WTC11 (cell line): ENCODE measurements around the gene KCNIP4. TPM values are rescaled to one million over a fixed set of nuclear protein-coding genes. Genes with fewer than 3 reads are reported as not detected.

Source experiments
- ATAC-seq: fragments of 200-7000 bp; cut with Tn5 transposase; 2 replicates; pipeline ENCODE4 v1.10.0; 2021; ENCODE audit warnings: mild to moderate bottlenecking, moderate library complexity
- CTCF ChIA-PET: fragments of 300-600 bp; sonication (Branson Sonifier 250); formaldehyde crosslinking; loops from one replicate; lab custom pipeline; 2021; ENCODE audit warnings: antibody characterized with exemption; lab: Charles Lee
- POLR2A ChIA-PET: fragments of 350-600 bp; sonication (Branson Sonifier 250); formaldehyde crosslinking; loops from one replicate; lab custom pipeline; 2021; ENCODE audit warnings: antibody characterized with exemption; lab: Charles Lee
- DNase-seq: peaks from one replicate; pipeline ENCODE4 v3.0.0; 2021; ENCODE audit warnings: low spot score
- H3K27ac Mint-ChIP-seq: 2 replicates; pipeline ENCODE4 v1.8.0; 2021; ENCODE audit warnings: mixed read lengths
- H3K27me3 Mint-ChIP-seq: 2 replicates; pipeline ENCODE4 v1.8.0; 2021; ENCODE audit warnings: low read depth, mild to moderate bottlenecking, moderate library complexity, mixed read lengths
- H3K36me3 Mint-ChIP-seq: 2 replicates; pipeline ENCODE4 v1.8.0; 2021; ENCODE audit warnings: mixed read lengths
- H3K4me1 Mint-ChIP-seq: 2 replicates; pipeline ENCODE4 v1.8.0; 2022; ENCODE audit warnings: mixed read lengths
- H3K4me3 Mint-ChIP-seq: 2 replicates; pipeline ENCODE4 v1.8.0; 2021; ENCODE audit warnings: mild to moderate bottlenecking, moderate library complexity, mixed read lengths
- H3K9me3 Mint-ChIP-seq: 2 replicates; pipeline ENCODE4 v1.8.0; 2021; ENCODE audit warnings: mixed read lengths
- CREB1 ChIP-seq: sonication (generic); formaldehyde crosslinking; IDR thresholded peaks from 2 replicates; pipeline ENCODE4 v1.8.0; 2023; ENCODE audit warnings: mild to moderate bottlenecking, missing genetic modification reagents
- FOXJ3 ChIP-seq: sonication (generic); formaldehyde crosslinking; IDR thresholded peaks from 2 replicates; pipeline ENCODE4 v1.9.0; 2021; ENCODE audit warnings: missing genetic modification reagents, mild to moderate bottlenecking, borderline replicate concordance
- GRHL2 ChIP-seq: fragments of 250-450 bp; sonication (Bioruptor Pico); IDR thresholded peaks from 2 replicates; pipeline ENCODE4 v1.8.0; 2022; ENCODE audit warnings: mild to moderate bottlenecking, moderate library complexity; ENCODE audit not compliant: insufficient replicate concordance, severe bottlenecking
- HMGA2 ChIP-seq: fragments of 250-450 bp; sonication (Bioruptor Pico); IDR thresholded peaks from 2 replicates; pipeline ENCODE4 v1.4.0; 2021; ENCODE audit warnings: mild to moderate bottlenecking, moderate library complexity
- IRF2 ChIP-seq: sonication (generic); formaldehyde crosslinking; IDR thresholded peaks from 2 replicates; pipeline ENCODE4 v1.8.0; 2022; ENCODE audit warnings: low read depth, missing genetic modification reagents, borderline replicate concordance
- MYBL2 ChIP-seq: sonication (generic); formaldehyde crosslinking; IDR thresholded peaks from 2 replicates; pipeline ENCODE4 v1.8.1; 2023; ENCODE audit warnings: mild to moderate bottlenecking, moderate library complexity, missing genetic modification reagents
- NFATC4 ChIP-seq: fragments of 250-450 bp; sonication (Bioruptor Pico); IDR thresholded peaks from 2 replicates; pipeline ENCODE4 v1.9.0; 2021; ENCODE audit warnings: mild to moderate bottlenecking
- NFYB ChIP-seq: sonication (generic); formaldehyde crosslinking; conservative IDR thresholded peaks from 2 replicates; pipeline ENCODE4 v1.8.0; 2022; ENCODE audit warnings: low read depth, missing genetic modification reagents
- NR1H2 ChIP-seq: sonication (generic); formaldehyde crosslinking; IDR thresholded peaks from 2 replicates; pipeline ENCODE4 v1.9.0; 2021; ENCODE audit warnings: mild to moderate bottlenecking, moderate library complexity, missing genetic modification reagents
- NR3C1 ChIP-seq: sonication (generic); formaldehyde crosslinking; conservative IDR thresholded peaks from 2 replicates; pipeline ENCODE4 v1.8.1; 2023; ENCODE audit warnings: low read depth, mild to moderate bottlenecking, missing genetic modification reagents
- OVOL2 ChIP-seq: fragments of 250-450 bp; sonication (Bioruptor Pico); IDR thresholded peaks from 2 replicates; pipeline ENCODE4 v1.9.0; 2021; ENCODE audit warnings: mild to moderate bottlenecking, borderline replicate concordance
- SMAD4 ChIP-seq: sonication (generic); formaldehyde crosslinking; IDR thresholded peaks from 2 replicates; pipeline ENCODE4 v1.8.0; 2022; ENCODE audit warnings: mild to moderate bottlenecking, missing genetic modification reagents
- TCF7 ChIP-seq: sonication (generic); formaldehyde crosslinking; IDR thresholded peaks from 2 replicates; pipeline ENCODE4 v1.8.0; 2022; ENCODE audit warnings: mild to moderate bottlenecking, low read depth, missing genetic modification reagents, moderate library complexity
- ZNF138 ChIP-seq: sonication (generic); formaldehyde crosslinking; conservative IDR thresholded peaks from 2 replicates; pipeline ENCODE4 v1.8.1; 2022; ENCODE audit warnings: mild to moderate bottlenecking, moderate library complexity, missing genetic modification reagents
- ZNF263 ChIP-seq: sonication (generic); formaldehyde crosslinking; IDR thresholded peaks from 2 replicates; pipeline ENCODE4 v1.8.1; 2022; ENCODE audit warnings: low read depth, mild to moderate bottlenecking, moderate library complexity, missing genetic modification reagents
- total RNA-seq: library from RNA; stranded (reverse); gene quantifications from 3 replicates; pipeline ENCODE4 v1.2.3, GENCODE V29; 2021
- TF ChIP-seq, protein P1 (sequence below): sonication (generic); formaldehyde crosslinking; IDR thresholded peaks from 2 replicates; pipeline ENCODE4 v1.8.1; 2022; ENCODE audit warnings: mild to moderate bottlenecking, moderate library complexity, missing genetic modification reagents
- TF ChIP-seq, protein P2 (sequence below): sonication (generic); formaldehyde crosslinking; conservative IDR thresholded peaks from 2 replicates; pipeline ENCODE4 v1.8.1; 2023; ENCODE audit warnings: mild to moderate bottlenecking, low read depth, missing genetic modification reagents, moderate library complexity
- TF ChIP-seq, protein P3 (sequence below): fragments of 250-450 bp; sonication (Bioruptor Pico); IDR thresholded peaks from 2 replicates; pipeline ENCODE4 v1.8.0; 2021; ENCODE audit warnings: mild to moderate bottlenecking
- TF ChIP-seq, protein P4 (sequence below): sonication (generic); formaldehyde crosslinking; IDR thresholded peaks from 2 replicates; pipeline ENCODE4 v1.8.0; 2022; ENCODE audit warnings: mild to moderate bottlenecking, missing genetic modification reagents
- TF ChIP-seq, protein P5 (sequence below): sonication (generic); formaldehyde crosslinking; conservative IDR thresholded peaks from 2 replicates; pipeline ENCODE4 v1.8.1; 2022; ENCODE audit warnings: mild to moderate bottlenecking, missing genetic modification reagents
- TF ChIP-seq, protein P6 (sequence below): sonication (generic); formaldehyde crosslinking; IDR thresholded peaks from 2 replicates; pipeline ENCODE4 v1.8.0; 2022; ENCODE audit warnings: missing genetic modification reagents
- TF ChIP-seq, protein P7 (sequence below): sonication (generic); formaldehyde crosslinking; IDR thresholded peaks from 2 replicates; pipeline ENCODE4 v1.8.0; 2022; ENCODE audit warnings: mild to moderate bottlenecking, missing genetic modification reagents

The KCNIP4 gene
- total RNA-seq, 1 experiment from 2014 or later = not detected

DNA sequence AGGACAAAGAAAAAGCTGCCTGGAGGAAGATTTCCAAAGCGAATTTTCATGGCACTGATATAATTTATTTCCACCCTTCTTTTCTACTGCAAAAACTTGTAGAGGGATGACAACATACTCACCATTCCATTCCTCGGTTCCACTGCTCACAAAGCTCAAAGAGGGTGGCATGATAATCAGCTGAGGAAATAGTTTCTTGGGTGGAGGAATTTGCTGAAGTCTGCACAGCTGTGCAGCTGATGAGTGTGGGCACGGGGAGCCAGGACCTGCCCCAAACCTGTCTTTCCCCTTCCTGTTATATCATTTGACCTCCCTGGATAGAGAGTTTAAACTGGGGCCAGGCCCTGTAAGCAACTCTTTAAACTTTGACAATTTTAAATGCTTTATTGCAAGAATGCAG lies 1087.7 kb downstream of the KCNIP4 start:
- ChIA-PET CTCF (no interaction called here), POLR2A (no interaction called here)
- Mint-ChIP-seq H3K9me3 (peaks cover 16% of the 10 kb centered on the region), H3K27me3 (no peaks in the 10 kb centered on the region), H3K36me3 (no peaks in the 10 kb centered on the region), H3K4me3 (no peak overlapping the region)
- no peak for TF ChIP-seq CREB1 (CRISPR knock-in tag)
- no peak for TF ChIP-seq TCF7 (CRISPR knock-in tag)
- TF ChIP-seq ZNF263 (CRISPR knock-in tag) = no peak
- TF ChIP-seq, protein P1, sequence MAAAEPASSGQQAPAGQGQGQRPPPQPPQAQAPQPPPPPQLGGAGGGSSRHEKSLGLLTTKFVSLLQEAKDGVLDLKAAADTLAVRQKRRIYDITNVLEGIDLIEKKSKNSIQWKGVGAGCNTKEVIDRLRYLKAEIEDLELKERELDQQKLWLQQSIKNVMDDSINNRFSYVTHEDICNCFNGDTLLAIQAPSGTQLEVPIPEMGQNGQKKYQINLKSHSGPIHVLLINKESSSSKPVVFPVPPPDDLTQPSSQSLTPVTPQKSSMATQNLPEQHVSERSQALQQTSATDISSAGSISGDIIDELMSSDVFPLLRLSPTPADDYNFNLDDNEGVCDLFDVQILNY (CRISPR knock-in tag) = no peak
- TF ChIP-seq, protein P2, sequence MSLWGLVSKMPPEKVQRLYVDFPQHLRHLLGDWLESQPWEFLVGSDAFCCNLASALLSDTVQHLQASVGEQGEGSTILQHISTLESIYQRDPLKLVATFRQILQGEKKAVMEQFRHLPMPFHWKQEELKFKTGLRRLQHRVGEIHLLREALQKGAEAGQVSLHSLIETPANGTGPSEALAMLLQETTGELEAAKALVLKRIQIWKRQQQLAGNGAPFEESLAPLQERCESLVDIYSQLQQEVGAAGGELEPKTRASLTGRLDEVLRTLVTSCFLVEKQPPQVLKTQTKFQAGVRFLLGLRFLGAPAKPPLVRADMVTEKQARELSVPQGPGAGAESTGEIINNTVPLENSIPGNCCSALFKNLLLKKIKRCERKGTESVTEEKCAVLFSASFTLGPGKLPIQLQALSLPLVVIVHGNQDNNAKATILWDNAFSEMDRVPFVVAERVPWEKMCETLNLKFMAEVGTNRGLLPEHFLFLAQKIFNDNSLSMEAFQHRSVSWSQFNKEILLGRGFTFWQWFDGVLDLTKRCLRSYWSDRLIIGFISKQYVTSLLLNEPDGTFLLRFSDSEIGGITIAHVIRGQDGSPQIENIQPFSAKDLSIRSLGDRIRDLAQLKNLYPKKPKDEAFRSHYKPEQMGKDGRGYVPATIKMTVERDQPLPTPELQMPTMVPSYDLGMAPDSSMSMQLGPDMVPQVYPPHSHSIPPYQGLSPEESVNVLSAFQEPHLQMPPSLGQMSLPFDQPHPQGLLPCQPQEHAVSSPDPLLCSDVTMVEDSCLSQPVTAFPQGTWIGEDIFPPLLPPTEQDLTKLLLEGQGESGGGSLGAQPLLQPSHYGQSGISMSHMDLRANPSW (CRISPR knock-in tag) = no peak
- TF ChIP-seq, protein P3, sequence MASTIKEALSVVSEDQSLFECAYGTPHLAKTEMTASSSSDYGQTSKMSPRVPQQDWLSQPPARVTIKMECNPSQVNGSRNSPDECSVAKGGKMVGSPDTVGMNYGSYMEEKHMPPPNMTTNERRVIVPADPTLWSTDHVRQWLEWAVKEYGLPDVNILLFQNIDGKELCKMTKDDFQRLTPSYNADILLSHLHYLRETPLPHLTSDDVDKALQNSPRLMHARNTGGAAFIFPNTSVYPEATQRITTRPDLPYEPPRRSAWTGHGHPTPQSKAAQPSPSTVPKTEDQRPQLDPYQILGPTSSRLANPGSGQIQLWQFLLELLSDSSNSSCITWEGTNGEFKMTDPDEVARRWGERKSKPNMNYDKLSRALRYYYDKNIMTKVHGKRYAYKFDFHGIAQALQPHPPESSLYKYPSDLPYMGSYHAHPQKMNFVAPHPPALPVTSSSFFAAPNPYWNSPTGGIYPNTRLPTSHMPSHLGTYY = no peak
- TF ChIP-seq, protein P4, sequence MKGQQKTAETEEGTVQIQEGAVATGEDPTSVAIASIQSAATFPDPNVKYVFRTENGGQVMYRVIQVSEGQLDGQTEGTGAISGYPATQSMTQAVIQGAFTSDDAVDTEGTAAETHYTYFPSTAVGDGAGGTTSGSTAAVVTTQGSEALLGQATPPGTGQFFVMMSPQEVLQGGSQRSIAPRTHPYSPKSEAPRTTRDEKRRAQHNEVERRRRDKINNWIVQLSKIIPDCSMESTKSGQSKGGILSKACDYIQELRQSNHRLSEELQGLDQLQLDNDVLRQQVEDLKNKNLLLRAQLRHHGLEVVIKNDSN (CRISPR knock-in tag) = no peak
- no peak for TF ChIP-seq NR3C1
- TF ChIP-seq HMGA2 (CRISPR knock-in tag) = no peak
- TF ChIP-seq SMAD4 (CRISPR knock-in tag) = no peak
- TF ChIP-seq, protein P5, sequence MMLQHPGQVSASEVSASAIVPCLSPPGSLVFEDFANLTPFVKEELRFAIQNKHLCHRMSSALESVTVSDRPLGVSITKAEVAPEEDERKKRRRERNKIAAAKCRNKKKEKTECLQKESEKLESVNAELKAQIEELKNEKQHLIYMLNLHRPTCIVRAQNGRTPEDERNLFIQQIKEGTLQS (CRISPR knock-in tag) = no peak
- no peak for TF ChIP-seq NFATC4 (CRISPR knock-in tag)
- TF ChIP-seq, protein P6, sequence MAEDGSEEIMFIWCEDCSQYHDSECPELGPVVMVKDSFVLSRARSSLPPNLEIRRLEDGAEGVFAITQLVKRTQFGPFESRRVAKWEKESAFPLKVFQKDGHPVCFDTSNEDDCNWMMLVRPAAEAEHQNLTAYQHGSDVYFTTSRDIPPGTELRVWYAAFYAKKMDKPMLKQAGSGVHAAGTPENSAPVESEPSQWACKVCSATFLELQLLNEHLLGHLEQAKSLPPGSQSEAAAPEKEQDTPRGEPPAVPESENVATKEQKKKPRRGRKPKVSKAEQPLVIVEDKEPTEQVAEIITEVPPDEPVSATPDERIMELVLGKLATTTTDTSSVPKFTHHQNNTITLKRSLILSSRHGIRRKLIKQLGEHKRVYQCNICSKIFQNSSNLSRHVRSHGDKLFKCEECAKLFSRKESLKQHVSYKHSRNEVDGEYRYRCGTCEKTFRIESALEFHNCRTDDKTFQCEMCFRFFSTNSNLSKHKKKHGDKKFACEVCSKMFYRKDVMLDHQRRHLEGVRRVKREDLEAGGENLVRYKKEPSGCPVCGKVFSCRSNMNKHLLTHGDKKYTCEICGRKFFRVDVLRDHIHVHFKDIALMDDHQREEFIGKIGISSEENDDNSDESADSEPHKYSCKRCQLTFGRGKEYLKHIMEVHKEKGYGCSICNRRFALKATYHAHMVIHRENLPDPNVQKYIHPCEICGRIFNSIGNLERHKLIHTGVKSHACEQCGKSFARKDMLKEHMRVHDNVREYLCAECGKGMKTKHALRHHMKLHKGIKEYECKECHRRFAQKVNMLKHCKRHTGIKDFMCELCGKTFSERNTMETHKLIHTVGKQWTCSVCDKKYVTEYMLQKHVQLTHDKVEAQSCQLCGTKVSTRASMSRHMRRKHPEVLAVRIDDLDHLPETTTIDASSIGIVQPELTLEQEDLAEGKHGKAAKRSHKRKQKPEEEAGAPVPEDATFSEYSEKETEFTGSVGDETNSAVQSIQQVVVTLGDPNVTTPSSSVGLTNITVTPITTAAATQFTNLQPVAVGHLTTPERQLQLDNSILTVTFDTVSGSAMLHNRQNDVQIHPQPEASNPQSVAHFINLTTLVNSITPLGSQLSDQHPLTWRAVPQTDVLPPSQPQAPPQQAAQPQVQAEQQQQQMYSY (CRISPR knock-in tag) = no peak
- TF ChIP-seq GRHL2 = no peak
- no peak for TF ChIP-seq MYBL2 (CRISPR knock-in tag)
- no peak for TF ChIP-seq FOXJ3
- TF ChIP-seq, all 79 proteins: peak for 0
- H3K4me1 Mint-ChIP-seq = no peaks in the 10 kb centered on the region
- no peak for ATAC-seq
- no peak for DNase-seq
- no peak overlapping the region for H3K27ac Mint-ChIP-seq

DNA sequence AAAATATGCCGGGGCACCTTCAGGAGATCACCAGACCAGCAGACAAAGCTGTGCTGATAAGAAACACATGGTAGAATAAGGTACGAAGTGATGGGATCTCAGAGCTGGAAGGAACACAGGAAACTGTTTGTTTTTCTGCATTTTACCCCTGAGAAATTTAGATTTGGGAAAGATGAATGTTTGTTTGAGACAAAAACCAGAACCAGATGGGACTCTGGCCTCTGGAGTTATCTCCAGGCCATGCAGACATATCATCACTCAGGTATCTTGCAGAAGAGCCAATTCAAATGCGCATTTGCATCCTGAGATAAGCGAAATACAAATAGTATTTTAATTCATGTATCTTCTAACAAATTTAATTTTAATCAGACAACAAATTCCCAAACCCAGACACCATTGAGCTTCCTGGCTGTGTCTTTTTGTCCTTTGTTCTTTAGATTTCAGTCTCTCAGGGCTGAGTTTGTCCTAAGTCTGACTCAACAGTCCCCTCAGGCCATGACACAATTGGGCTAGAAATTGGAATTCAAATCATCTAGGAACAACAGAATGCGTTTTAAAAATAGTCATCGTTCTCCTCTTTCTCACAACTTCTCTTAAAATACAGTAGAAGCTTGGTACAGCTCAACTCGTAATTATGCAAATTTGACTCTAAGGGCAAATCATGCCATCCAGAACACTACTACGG lies 1089.3 kb downstream of the KCNIP4 start:
- TF ChIP-seq OVOL2 (CRISPR knock-in tag) (no peak), IRF2 (CRISPR knock-in tag) (no peak), SMAD4 (CRISPR knock-in tag) (no peak), NFYB (CRISPR knock-in tag) (no peak), NR1H2 (CRISPR knock-in tag) (no peak), ZNF138 (CRISPR knock-in tag) (no peak)
- TF ChIP-seq, protein P7, sequence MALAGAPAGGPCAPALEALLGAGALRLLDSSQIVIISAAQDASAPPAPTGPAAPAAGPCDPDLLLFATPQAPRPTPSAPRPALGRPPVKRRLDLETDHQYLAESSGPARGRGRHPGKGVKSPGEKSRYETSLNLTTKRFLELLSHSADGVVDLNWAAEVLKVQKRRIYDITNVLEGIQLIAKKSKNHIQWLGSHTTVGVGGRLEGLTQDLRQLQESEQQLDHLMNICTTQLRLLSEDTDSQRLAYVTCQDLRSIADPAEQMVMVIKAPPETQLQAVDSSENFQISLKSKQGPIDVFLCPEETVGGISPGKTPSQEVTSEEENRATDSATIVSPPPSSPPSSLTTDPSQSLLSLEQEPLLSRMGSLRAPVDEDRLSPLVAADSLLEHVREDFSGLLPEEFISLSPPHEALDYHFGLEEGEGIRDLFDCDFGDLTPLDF (CRISPR knock-in tag) = no peak
- ChIA-PET CTCF (no interaction called here), POLR2A (no interaction called here)
- Mint-ChIP-seq H3K4me3 (no peak overlapping the region), H3K36me3 (no peaks in the 10 kb centered on the region), H3K27me3 (no peaks in the 10 kb centered on the region), H3K4me1 (no peaks in the 10 kb centered on the region), H3K9me3 (peaks cover 16% of the 10 kb centered on the region), H3K27ac (no peak overlapping the region)
- DNase-seq = no peak
- ATAC-seq = no peak
